ENCODE measurements around the gene KIAA1217.

Gene KIAA1217

GRCh38 chr10:24449321-24449740, 240.4 kb downstream of the KIAA1217 start:
- DNase-seq, result no peak

GRCh38 chr10:24449769-24450310, 240.9 kb downstream of the KIAA1217 start:
- DNase-seq, result no peak

GRCh38 chr10:24451325-24451820, 242.4 kb downstream of the KIAA1217 start:
- DNase-seq, result no peak

GRCh38 chr10:24452030-24452429, 243.1 kb downstream of the KIAA1217 start:
- no peak for DNase-seq

GRCh38 chr10:24453404-24453830, 244.5 kb downstream of the KIAA1217 start:
- no peak for DNase-seq

GRCh38 chr10:24453973-24454372, 245.0 kb downstream of the KIAA1217 start:
- DNase-seq, result no peak

GRCh38 chr10:24455447-24455846, 246.5 kb downstream of the KIAA1217 start:
- no peak for DNase-seq

- no peak for DNase-seq
Observed at GRCh38 chr10:24456322-24456721, 247.4 kb downstream of the KIAA1217 start.

GRCh38 chr10:24457661-24458318, 248.9 kb downstream of the KIAA1217 start:
- DNase-seq, result no peak

- DNase-seq, result no peak
Observed at GRCh38 chr10:24459836-24460235, 250.9 kb downstream of the KIAA1217 start.

GRCh38 chr10:24462291-24462813, 253.4 kb downstream of the KIAA1217 start:
- DNase-seq, result no peak

- no peak for DNase-seq
Observed at GRCh38 chr10:24462889-24463552, 254.1 kb downstream of the KIAA1217 start.

- peak; percentile 83 for DNase-seq
Observed at GRCh38 chr10:24463611-24464426, 254.9 kb downstream of the KIAA1217 start.

- peak; percentile 27 for DNase-seq
Observed at GRCh38 chr10:24465124-24465874, 256.4 kb downstream of the KIAA1217 start.

- peak; percentile 42 for DNase-seq
Observed at GRCh38 chr10:24465891-24466818, 257.2 kb downstream of the KIAA1217 start.

GRCh38 chr10:24467136-24467535, 258.2 kb downstream of the KIAA1217 start:
- no peak for DNase-seq

GRCh38 chr10:24467605-24468004, 258.7 kb downstream of the KIAA1217 start:
- no peak for DNase-seq

- DNase-seq, result no peak
Observed at GRCh38 chr10:24468281-24468751, 259.4 kb downstream of the KIAA1217 start.

- DNase-seq, result peak; percentile 3
Observed at GRCh38 chr10:24469993-24470392, 261.1 kb downstream of the KIAA1217 start.

GRCh38 chr10:24475598-24475997, 266.7 kb downstream of the KIAA1217 start:
- no peak for DNase-seq

Measured in DMS79 (cell line).